Effector memory CD4-positive, alpha-beta T cell (primary cell): ENCODE measurements around the gene MRPL11.
"Not testable (repeated sequence)": the region's sequence is repeated elsewhere in the genome, so short reads cannot be mapped to it uniquely, and the experiment has no call there.

Experiments used
- DNase-seq, 3 donors: peaks; one replicate each; pipeline ENCODE4 v3.0.0-alpha.2; 2020
- H3K27ac ChIP-seq: 2 replicates; pipeline ENCODE4 v1.7.0; 2013; ENCODE audit warnings: mild to moderate bottlenecking, low read length, moderate library complexity; ENCODE audit not compliant: insufficient read depth, poor library complexity, severe bottlenecking
- H3K27me3 ChIP-seq: replicated peaks from 2 replicates; pipeline ENCODE4 v1.7.0; 2013; ENCODE audit warnings: mild to moderate bottlenecking, low read length; ENCODE audit not compliant: insufficient read depth, control insufficient read depth, poor library complexity, severe bottlenecking
- H3K36me3 ChIP-seq: 2 replicates; pipeline ENCODE4 v1.7.0; 2013; ENCODE audit warnings: mild to moderate bottlenecking, low read length, moderate library complexity; ENCODE audit not compliant: control insufficient read depth, insufficient read depth
- H3K4me1 ChIP-seq: 2 replicates; pipeline ENCODE4 v1.7.0; 2013; ENCODE audit warnings: low read length, mild to moderate bottlenecking; ENCODE audit not compliant: control insufficient read depth, insufficient read depth, poor library complexity, severe bottlenecking
- H3K4me3 ChIP-seq: 2 replicates; pipeline ENCODE4 v1.7.0; 2013; ENCODE audit warnings: low read length, low read depth, mild to moderate bottlenecking; ENCODE audit not compliant: insufficient read depth, poor library complexity, severe bottlenecking
- H3K9me3 ChIP-seq: 2 replicates; pipeline ENCODE4 v1.7.0; 2013; ENCODE audit warnings: mild to moderate bottlenecking, low read length, moderate library complexity; ENCODE audit not compliant: control insufficient read depth

MRPL11 gene

DNA sequence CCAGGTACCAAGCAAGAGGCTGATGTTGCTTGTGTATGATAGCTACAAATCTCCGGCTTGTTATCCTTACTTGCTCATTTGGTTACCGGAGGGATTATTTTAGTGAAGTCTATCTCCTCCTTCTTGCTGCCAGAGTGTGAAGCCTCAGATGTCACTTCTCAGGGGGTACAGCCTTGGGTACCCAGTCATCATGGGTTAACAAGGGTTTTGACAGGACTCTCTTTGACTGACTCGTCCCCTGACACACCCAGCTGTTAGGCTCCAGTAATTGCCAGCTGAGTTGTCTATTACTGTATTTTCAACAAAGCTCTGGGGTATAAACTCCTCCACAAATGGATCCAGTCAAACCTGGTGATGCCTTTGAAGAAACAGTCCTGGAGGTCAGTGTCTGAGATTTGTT is 16.2 kb upstream of the MRPL11 start:
- DNase-seq, result no peak
- Histone ChIP-seq H3K9me3 (no peaks in the 10 kb centered on the region), H3K27ac (no peak overlapping the region), H3K27me3 (no peaks in the 10 kb centered on the region), H3K4me3 (no peak overlapping the region), H3K4me1 (no peaks in the 10 kb centered on the region), H3K36me3 (no peaks in the 10 kb centered on the region)

- no peak overlapping the region for H3K27ac ChIP-seq
- H3K4me3 ChIP-seq, result no peak overlapping the region
- H3K4me1 ChIP-seq, result no peaks in the 10 kb centered on the region
- H3K9me3 ChIP-seq, result no peaks in the 10 kb centered on the region
- no peaks in the 10 kb centered on the region for H3K27me3 ChIP-seq
- DNase-seq, result no peak
- H3K36me3 ChIP-seq, result no peaks in the 10 kb centered on the region
Observed at GRCh38 chr11:66454247-66454646, 15.6 kb upstream of the MRPL11 start.

DNA sequence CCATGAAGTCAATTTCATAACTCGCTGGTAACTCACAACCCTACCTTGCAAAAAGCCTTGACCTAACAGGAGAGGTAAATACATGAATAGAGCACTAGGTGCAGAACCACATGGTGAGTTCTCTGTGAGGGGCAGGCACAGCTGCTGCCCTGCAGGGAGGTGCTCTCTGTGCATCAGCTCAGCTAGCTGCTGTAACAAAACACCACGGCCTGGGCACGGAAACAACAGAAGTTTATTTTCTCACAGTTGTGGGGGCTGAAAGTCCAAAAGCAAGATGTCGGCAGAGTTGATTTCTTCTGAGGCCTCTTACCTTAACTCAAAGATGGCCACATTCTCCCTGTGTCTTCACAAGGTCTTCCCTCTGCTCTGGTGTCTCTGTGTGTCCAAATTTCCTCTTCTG is 13.0 kb upstream of the MRPL11 start:
- Histone ChIP-seq H3K9me3 (no peaks in the 10 kb centered on the region), H3K27me3 (no peaks in the 10 kb centered on the region), H3K27ac (no peak overlapping the region), H3K36me3 (no peaks in the 10 kb centered on the region), H3K4me3 (no peak overlapping the region), H3K4me1 (no peaks in the 10 kb centered on the region)
- no peak for DNase-seq

- no peaks in the 10 kb centered on the region for H3K27me3 ChIP-seq
- DNase-seq, result no peak
- no peaks in the 10 kb centered on the region for H3K36me3 ChIP-seq
- no peaks in the 10 kb centered on the region for H3K4me1 ChIP-seq
- H3K27ac ChIP-seq, result no peak overlapping the region
- no peak overlapping the region for H3K4me3 ChIP-seq
- no peaks in the 10 kb centered on the region for H3K9me3 ChIP-seq
Observed at GRCh38 chr11:66450560-66450959, 11.9 kb upstream of the MRPL11 start.

- H3K27ac ChIP-seq, result no peak overlapping the region
- no peaks in the 10 kb centered on the region for H3K36me3 ChIP-seq
- peaks cover 2% of the 10 kb centered on the region for H3K9me3 ChIP-seq
- DNase-seq, result no peak
- H3K4me1 ChIP-seq, result no peaks in the 10 kb centered on the region
- no peaks in the 10 kb centered on the region for H3K27me3 ChIP-seq
- H3K4me3 ChIP-seq, result no peak overlapping the region
Observed at GRCh38 chr11:66448523-66448922, 9.9 kb upstream of the MRPL11 start.

- Histone ChIP-seq H3K27ac (no peak overlapping the region), H3K36me3 (no peaks in the 10 kb centered on the region), H3K27me3 (no peaks in the 10 kb centered on the region), H3K4me3 (no peak overlapping the region), H3K4me1 (no peaks in the 10 kb centered on the region), H3K9me3 (peaks cover 8% of the 10 kb centered on the region)
- no peak for DNase-seq
Observed at GRCh38 chr11:66447012-66447411, 8.4 kb upstream of the MRPL11 start.

DNA sequence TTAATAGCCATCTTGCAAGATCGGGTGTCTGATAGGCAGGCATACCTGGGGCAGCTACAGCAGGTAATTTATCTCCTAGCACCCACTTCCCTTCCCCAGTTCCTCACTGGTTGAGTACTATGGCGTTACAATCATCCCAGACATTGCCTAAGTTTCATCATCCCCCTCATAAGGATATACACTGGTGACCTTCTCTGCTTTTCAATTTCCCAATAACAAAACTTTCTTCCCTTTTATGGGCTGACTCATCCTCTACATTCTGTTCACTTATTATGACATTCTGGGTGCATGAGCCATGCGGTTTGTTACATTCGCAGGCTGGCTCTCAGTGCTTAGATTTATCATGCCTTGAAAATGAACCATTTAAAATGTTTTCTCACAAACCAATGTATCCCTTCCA is 5.0 kb upstream of the MRPL11 start:
- DNase-seq, result no peak
- H3K27ac ChIP-seq, result no peak overlapping the region
- H3K36me3 ChIP-seq, result no peaks in the 10 kb centered on the region
- no peaks in the 10 kb centered on the region for H3K4me1 ChIP-seq
- no peak overlapping the region for H3K4me3 ChIP-seq
- H3K9me3 ChIP-seq, result peaks cover 8% of the 10 kb centered on the region
- H3K27me3 ChIP-seq, result no peaks in the 10 kb centered on the region

DNA sequence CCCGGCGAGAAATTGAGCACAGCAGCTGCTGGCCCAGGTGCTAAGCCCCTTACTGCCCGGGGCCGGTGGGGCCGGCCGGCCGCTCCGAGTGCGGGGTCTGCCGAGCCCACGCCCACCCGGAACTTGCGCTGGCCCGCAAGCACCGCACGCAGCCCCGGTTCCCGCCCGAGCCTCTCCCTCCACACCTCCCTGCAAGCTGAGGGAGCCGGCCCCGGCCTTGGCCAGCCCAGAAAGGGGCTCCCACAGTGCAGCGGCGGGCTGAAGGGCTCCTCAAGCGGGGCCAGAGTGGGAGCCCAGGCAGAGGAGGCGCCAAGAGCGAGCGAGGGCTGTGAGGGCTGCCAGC is 2.3 kb upstream of the MRPL11 start:
- not testable (repeated sequence) for H3K4me1 ChIP-seq, H3K9me3 ChIP-seq, H3K4me3 ChIP-seq, H3K27ac ChIP-seq, H3K27me3 ChIP-seq, DNase-seq
- H3K36me3 ChIP-seq, result peaks cover 14% of the 10 kb centered on the region

DNA sequence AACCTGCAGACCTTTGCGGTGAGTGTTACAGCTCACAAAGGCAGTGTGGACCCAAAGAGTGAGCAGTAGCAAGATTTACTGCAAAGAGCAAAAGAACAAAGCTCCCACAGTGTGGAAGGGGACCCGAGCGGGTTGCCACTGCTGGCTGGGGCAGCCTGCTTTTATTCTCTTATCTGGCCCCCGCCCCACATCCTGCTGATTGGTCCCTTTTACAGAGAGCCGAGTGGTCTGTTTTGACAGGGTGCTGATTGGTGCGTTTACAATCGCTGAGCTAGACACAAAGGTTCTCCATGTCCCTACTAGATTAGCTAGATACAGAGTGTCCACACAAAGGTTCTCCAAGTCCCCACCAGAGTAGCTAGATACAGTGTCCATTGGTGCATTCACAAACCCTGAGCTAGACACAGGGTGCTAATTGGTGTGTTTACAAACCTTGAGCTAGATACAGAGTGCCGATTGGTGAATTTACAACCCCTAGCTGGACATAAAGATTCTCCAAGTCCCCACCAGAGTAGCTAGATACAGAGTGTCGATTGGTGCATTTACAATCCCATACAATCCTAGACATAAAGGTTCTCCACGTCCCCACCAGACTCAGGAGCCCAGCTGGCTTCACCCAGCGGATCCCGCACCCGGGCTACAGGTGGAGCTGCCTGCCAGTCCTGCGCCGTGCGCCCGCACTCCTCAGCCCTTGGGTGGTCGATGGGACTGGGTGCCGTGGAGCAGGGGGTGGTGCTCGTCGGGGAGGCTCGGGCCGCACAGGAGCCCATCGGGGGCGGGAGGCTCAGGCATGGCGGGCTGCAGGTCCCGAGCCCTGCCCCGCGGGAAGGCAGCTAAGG is 1.7 kb upstream of the MRPL11 start:
- H3K27me3 ChIP-seq, H3K9me3 ChIP-seq, H3K4me3 ChIP-seq, DNase-seq, H3K27ac ChIP-seq, H3K4me1 ChIP-seq: not testable (repeated sequence)
- H3K36me3 ChIP-seq, result peaks cover 18% of the 10 kb centered on the region

DNA sequence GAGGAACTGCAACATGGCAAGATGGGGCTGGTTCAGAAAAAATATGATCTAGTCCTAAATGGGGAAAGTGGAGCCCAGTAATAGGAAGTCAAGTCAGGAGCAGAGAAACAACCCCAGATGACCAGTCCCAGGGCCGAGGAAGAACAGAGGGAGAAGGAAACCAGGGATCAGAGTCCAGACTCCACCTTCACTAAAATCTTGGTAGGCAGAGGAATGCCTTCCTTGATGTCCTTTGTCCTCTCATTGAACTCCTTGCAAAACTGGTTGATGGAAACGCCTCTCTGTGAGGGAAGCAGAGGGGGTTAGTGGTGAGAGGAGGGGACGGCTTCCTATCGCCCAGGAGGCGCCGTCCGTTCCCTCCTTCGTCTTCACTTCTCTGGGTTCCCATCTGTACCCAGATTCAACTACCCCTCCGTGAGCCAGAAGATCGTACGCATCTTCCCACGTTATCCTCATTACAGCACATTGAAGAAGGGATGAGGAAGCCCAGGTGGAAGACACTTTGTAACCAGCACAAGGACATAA is 607 bp downstream of the MRPL11 start:
- Histone ChIP-seq H3K36me3 (peaks cover 25% of the 10 kb centered on the region), H3K27ac (peak overlapping the region; percentile 84), H3K9me3 (peaks cover under 1% of the 10 kb centered on the region), H3K4me1 (no peaks in the 10 kb centered on the region), H3K4me3 (peak overlapping the region; percentile 89), H3K27me3 (no peaks in the 10 kb centered on the region)
- DNase-seq, result no peak
